Measurements from ENCODE around the gene CTNNBL1.

The CTNNBL1 gene

DNA sequence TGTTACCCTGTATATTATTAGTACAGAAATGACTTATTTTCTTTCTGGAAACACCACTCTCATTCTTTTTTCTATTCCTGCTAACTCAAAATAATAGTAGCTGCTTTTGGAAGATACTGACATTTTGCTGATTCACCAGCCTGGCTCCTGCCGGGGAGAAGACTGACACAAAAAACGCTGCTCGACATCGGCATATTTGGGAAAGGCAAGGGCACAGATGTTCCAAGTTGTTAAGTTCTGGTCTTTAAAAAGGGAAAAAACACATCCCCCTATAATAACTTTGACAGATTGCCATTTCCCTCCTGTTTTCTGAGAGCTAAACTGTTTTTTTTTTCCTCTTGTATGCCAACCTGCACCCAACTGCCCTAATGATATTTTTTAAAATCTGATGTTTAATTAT is 55.4 kb downstream of the CTNNBL1 start:
- TF ChIP-seq, protein P1, sequence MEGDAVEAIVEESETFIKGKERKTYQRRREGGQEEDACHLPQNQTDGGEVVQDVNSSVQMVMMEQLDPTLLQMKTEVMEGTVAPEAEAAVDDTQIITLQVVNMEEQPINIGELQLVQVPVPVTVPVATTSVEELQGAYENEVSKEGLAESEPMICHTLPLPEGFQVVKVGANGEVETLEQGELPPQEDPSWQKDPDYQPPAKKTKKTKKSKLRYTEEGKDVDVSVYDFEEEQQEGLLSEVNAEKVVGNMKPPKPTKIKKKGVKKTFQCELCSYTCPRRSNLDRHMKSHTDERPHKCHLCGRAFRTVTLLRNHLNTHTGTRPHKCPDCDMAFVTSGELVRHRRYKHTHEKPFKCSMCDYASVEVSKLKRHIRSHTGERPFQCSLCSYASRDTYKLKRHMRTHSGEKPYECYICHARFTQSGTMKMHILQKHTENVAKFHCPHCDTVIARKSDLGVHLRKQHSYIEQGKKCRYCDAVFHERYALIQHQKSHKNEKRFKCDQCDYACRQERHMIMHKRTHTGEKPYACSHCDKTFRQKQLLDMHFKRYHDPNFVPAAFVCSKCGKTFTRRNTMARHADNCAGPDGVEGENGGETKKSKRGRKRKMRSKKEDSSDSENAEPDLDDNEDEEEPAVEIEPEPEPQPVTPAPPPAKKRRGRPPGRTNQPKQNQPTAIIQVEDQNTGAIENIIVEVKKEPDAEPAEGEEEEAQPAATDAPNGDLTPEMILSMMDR (IDR thresholded peaks at IDR 0.05; ENCODE audit: low read depth, low read length), result no peak
- DNase-seq (ENCODE audit: low read depth in 2 of 2), result no peak
- H3K4me3 ChIP-seq (replicated peaks in 1 of 2; ENCODE audit: low read depth in 2 of 2, low read length in 2 of 2), result no peak overlapping the region

DNA sequence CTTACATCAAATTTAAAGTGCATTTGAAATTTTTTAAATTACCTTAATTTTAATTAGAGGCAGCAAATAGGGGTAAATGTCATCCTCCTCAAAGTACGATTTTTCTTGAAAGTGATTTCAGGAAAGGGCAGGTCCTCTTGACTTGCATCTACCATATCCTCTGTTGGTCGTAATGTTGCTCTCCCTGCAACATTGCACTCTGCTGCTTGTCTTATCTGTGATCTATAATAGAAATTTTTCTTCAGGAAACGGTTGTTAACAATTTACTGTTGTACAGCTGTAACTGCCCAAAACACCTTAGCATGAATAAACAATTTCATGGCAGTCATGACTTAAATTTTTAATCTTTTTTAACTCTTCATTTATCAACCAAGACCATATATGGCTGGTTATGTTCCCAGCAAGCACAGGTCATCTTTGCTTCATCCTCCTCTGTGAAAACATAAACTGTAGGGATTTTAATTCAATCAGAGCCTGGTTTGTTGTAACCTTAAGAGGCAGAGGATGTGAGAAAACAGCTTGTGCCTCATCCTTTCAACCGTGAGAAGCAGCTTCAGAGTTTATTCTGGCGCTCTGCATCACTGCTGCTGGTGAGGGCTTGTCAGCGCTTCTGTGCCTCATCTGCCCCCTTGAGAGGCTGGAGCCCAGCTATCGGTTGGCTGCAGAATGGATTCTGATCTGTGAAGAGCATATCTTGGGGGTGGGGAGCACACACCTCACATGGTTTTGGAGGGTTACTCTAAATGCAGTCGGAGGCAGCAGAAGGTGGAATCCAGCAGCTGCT is 56.0 kb downstream of the CTNNBL1 start:
- no peak for DNase-seq (ENCODE audit: low read depth in 2 of 2)
- no peak overlapping the region for H3K4me3 ChIP-seq (replicated peaks in 1 of 2; ENCODE audit: low read depth in 2 of 2, low read length in 2 of 2)
- TF ChIP-seq, protein P1 (IDR thresholded peaks at IDR 0.05; ENCODE audit: low read depth, low read length), result no peak

DNA sequence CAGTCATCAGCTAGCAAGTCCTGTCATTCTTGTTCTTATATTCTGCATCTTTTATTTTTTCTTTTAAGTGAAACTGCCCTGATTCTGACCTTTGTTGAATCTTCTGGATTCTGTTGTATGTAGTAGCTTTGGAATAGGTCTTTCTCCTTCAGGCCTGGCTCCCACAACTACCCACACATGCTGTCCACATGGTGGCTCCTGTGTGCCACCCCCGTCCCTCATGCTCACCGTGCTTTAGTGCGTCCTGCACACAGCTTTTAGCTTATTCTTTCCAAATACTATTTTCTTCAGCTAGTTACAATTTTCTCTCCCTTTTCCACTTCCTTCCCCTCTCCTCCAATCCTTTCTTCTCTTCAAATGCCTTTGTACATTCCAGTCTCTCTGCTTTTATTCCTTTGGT is 61.8 kb downstream of the CTNNBL1 start:
- H3K4me3 ChIP-seq (replicated peaks in 1 of 2; ENCODE audit: low read depth in 2 of 2, low read length in 2 of 2), result no peak overlapping the region
- TF ChIP-seq, protein P1 (IDR thresholded peaks at IDR 0.05; ENCODE audit: low read depth, low read length), result no peak
- no peak for DNase-seq (ENCODE audit: low read depth in 2 of 2)

DNA sequence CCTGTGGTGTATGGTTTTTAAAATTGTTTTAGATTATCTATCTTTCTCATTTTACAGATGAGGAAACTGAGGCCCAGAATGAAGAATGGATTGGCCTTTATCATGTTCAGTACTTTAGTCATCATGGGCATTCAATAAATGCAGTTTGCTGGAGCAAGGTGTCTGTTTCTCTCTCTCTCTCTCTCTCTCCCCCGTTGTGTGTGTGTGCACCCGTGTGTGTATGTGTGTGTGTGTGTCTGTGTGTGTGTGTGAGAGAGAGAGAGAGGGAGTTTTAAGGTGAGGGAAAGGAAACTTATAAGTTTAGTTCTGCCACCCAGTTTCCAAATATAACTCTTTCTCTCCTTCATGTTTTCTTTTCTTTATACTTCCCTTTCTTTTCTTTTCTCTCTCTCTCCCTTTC is 62.4 kb downstream of the CTNNBL1 start:
- H3K4me3 ChIP-seq (replicated peaks in 1 of 2; ENCODE audit: low read depth in 2 of 2, low read length in 2 of 2), result no peak overlapping the region
- no peak for DNase-seq (ENCODE audit: low read depth in 2 of 2)
- TF ChIP-seq, protein P1 (IDR thresholded peaks at IDR 0.05; ENCODE audit: low read depth, low read length), result no peak

DNA sequence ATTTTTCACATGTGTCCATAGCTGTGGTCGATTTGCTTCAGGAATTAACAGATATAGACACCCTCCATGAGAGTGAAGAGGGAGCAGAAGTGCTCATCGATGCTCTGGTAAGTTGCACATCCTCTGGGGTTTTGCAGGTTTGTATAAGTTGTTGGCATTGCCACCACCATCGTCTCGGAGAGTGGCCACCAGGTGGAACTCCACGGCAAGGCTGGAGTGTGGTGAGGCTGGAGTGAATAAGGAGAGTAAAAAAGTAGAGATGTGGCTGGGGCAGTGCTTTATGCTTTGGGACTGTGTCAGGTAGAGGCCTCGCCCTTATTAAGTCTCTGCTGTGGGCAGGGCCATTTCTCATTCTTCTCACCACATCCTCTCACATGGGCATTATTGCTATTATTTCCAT is 63.7 kb downstream of the CTNNBL1 start:
- TF ChIP-seq, protein P1 (IDR thresholded peaks at IDR 0.05; ENCODE audit: low read depth, low read length), result no peak
- DNase-seq (ENCODE audit: low read depth in 2 of 2), result no peak
- H3K4me3 ChIP-seq (replicated peaks in 1 of 2; ENCODE audit: low read depth in 2 of 2, low read length in 2 of 2), result no peak overlapping the region

DNA sequence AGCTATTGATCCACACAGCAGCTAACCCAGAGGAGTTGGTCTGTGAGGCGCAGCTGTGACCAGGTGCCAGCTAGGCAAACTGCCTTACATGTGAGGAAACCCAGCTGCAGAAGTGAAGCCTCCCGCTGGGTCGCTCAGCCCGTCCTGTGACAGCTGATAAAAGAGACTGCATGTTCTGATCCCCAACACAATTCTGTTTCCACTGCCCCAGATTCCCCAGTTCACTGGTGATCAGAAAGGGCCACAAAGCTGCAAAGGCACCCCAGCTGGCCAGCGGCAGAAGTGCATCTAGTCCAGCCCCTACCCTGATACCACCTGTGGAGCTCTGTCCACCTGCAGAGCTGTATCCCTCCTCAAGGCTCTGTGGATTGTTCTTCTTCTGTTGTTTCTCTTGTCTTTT is 64.5 kb downstream of the CTNNBL1 start:
- TF ChIP-seq, protein P1 (IDR thresholded peaks at IDR 0.05; ENCODE audit: low read depth, low read length), result no peak
- DNase-seq (ENCODE audit: low read depth in 2 of 2), result no peak

More for the DNA sequence above, 64.5 kb downstream of the CTNNBL1 start:
- no peak overlapping the region for H3K4me3 ChIP-seq (replicated peaks in 1 of 2; ENCODE audit: low read depth in 2 of 2, low read length in 2 of 2)

Measured in cardiac fibroblast (primary cell).